ENCODE data around the gene GOSR2.

Gene GOSR2

GRCh38 chr17:46958041-46958591 lies 35.2 kb downstream of the GOSR2 start:
- H3K4me3 ChIP-seq (ENCODE audit: low read depth, low read length) = no peak overlapping the region

- no peak overlapping the region for H3K4me3 ChIP-seq (ENCODE audit: low read depth, low read length)
Measured at GRCh38 chr17:46960152-46960551, 37.2 kb downstream of the GOSR2 start.

GRCh38 chr17:46962374-46962790 lies 39.4 kb downstream of the GOSR2 start:
- H3K4me3 ChIP-seq (ENCODE audit: low read depth, low read length) = no peak overlapping the region

- no peak overlapping the region for H3K4me3 ChIP-seq (ENCODE audit: low read depth, low read length)
Measured at GRCh38 chr17:46963571-46963970, 40.6 kb downstream of the GOSR2 start.

- H3K4me3 ChIP-seq (ENCODE audit: low read depth, low read length) = no peak overlapping the region
Measured at GRCh38 chr17:46964315-46965265, 41.6 kb downstream of the GOSR2 start.

GRCh38 chr17:46968224-46968834 lies 45.4 kb downstream of the GOSR2 start:
- H3K4me3 ChIP-seq (ENCODE audit: low read depth, low read length) = no peak overlapping the region

GRCh38 chr17:46968896-46969295 lies 45.9 kb downstream of the GOSR2 start:
- H3K4me3 ChIP-seq (ENCODE audit: low read depth, low read length) = no peak overlapping the region

GRCh38 chr17:46971647-46972300 lies 48.8 kb downstream of the GOSR2 start:
- no peak overlapping the region for H3K4me3 ChIP-seq (ENCODE audit: low read depth, low read length)

GRCh38 chr17:46972346-46972745 lies 49.4 kb downstream of the GOSR2 start:
- no peak overlapping the region for H3K4me3 ChIP-seq (ENCODE audit: low read depth, low read length)

- no peak overlapping the region for H3K4me3 ChIP-seq (ENCODE audit: low read depth, low read length)
Measured at GRCh38 chr17:46974086-46974485, 51.1 kb downstream of the GOSR2 start.

- H3K4me3 ChIP-seq (ENCODE audit: low read depth, low read length) = no peak overlapping the region
Measured at GRCh38 chr17:46975287-46975686, 52.3 kb downstream of the GOSR2 start.

GRCh38 chr17:46976626-46977270 lies 53.8 kb downstream of the GOSR2 start:
- H3K4me3 ChIP-seq (ENCODE audit: low read depth, low read length) = no peak overlapping the region

- H3K4me3 ChIP-seq (ENCODE audit: low read depth, low read length) = no peak overlapping the region
Measured at GRCh38 chr17:46977348-46977747, 54.4 kb downstream of the GOSR2 start.

GRCh38 chr17:46977750-46978488 lies 55.0 kb downstream of the GOSR2 start:
- H3K4me3 ChIP-seq (ENCODE audit: low read depth, low read length) = peak overlapping the region; percentile 60

- H3K4me3 ChIP-seq (ENCODE audit: low read depth, low read length) = peak overlapping the region; percentile 60
Measured at GRCh38 chr17:46978489-46979146, 55.7 kb downstream of the GOSR2 start.

GRCh38 chr17:46979147-46979863 lies 56.3 kb downstream of the GOSR2 start, which contains the start of gene RPRML:
TSS of gene RPRML (minus strand) at chr17:46979253. CDS start at chr17:46979007, 246 bp downstream.
- H3K4me3 ChIP-seq (ENCODE audit: low read depth, low read length) = peak within 1 kb of the TSS; percentile 60

- no peak overlapping the region for H3K4me3 ChIP-seq (ENCODE audit: low read depth, low read length)
Measured at GRCh38 chr17:46982577-46982976, 59.6 kb downstream of the GOSR2 start.

GRCh38 chr17:46983782-46984181 lies 60.8 kb downstream of the GOSR2 start:
- no peak overlapping the region for H3K4me3 ChIP-seq (ENCODE audit: low read depth, low read length)

GRCh38 chr17:46984341-46984740 lies 61.4 kb downstream of the GOSR2 start:
- H3K4me3 ChIP-seq (ENCODE audit: low read depth, low read length) = no peak overlapping the region
